ENCODE data around the gene MITF.

GRCh38 chr3:69743975-69744906 lies 5.0 kb downstream of the MITF start:
- TF ChIP-seq CTCF (IDR thresholded peaks at IDR 0.05 in 4 of 5, conservative IDR thresholded peaks at IDR 0.05 in 1 of 5) (no peak), POLR2A (IDR thresholded peaks at IDR 0.05) (no peak)

All from gastrocnemius medialis (tissue), 4 donors.